Raji (cell line): Measurements from ENCODE around the gene FAM200A.
A peak's percentile ranks its signal among the peaks of the same experiment; 100 is the strongest.

ENCODE experiments used
- POLR2A ChIP-seq: IDR thresholded peaks from 2 replicates; pipeline ENCODE4 v1.6.1; 2011; ENCODE audit warnings: low read depth, low read length, control low read depth; ENCODE audit not compliant: insufficient read depth

The FAM200A gene

GRCh38 chr7:99562114-99562784 lies 10.3 kb upstream of the FAM200A start:
- no peak for TF ChIP-seq POLR2A

- no peak for TF ChIP-seq POLR2A
These were observed 9.8 kb upstream of the FAM200A start for GRCh38 chr7:99561737-99562051.

- no peak for TF ChIP-seq POLR2A
These were observed 9.2 kb upstream of the FAM200A start for GRCh38 chr7:99560834-99561736.

GRCh38 chr7:99559175-99559915 lies 7.4 kb upstream of the FAM200A start:
- no peak for TF ChIP-seq POLR2A

- TF ChIP-seq POLR2A: peak; percentile 93
These were observed 6.6 kb upstream of the FAM200A start, which contains the start of gene ZNF655 for GRCh38 chr7:99558306-99559174. Gene ZNF655 (plus strand): TSS chr7:99558642. CDS start chr7:99560560, 1,918 bp downstream.

- TF ChIP-seq POLR2A: no peak
These were observed 6.0 kb upstream of the FAM200A start for GRCh38 chr7:99557940-99558305.

GRCh38 chr7:99557196-99557607 lies 5.3 kb upstream of the FAM200A start:
- no peak for TF ChIP-seq POLR2A

GRCh38 chr7:99554939-99555338 lies 3.0 kb upstream of the FAM200A start:
- no peak for TF ChIP-seq POLR2A

GRCh38 chr7:99553039-99553438 lies 1.1 kb upstream of the FAM200A start:
- TF ChIP-seq POLR2A: no peak

GRCh38 chr7:99551334-99551733 lies 580 bp downstream of the FAM200A start:
- TF ChIP-seq POLR2A: no peak

- no peak for TF ChIP-seq POLR2A
These were observed 8.0 kb downstream of the FAM200A start for GRCh38 chr7:99543916-99544315.

- TF ChIP-seq POLR2A: no peak
These were observed 8.7 kb downstream of the FAM200A start for GRCh38 chr7:99543081-99543671.

GRCh38 chr7:99541212-99541611 lies 10.7 kb downstream of the FAM200A start:
- no peak for TF ChIP-seq POLR2A

GRCh38 chr7:99540542-99540941 lies 11.4 kb downstream of the FAM200A start:
- TF ChIP-seq POLR2A: no peak
